RWPE2 (cell line): ENCODE results near the gene CFD.

ENCODE experiments used
- ATAC-seq: fragments of 200-7000 bp; cut with Tn5 transposase; 3 replicates; pipeline ENCODE4 v1.9.1; 2021; ENCODE audit warnings: low read depth
- DNase-seq: peaks from one replicate; pipeline ENCODE4 v3.0.0-alpha.2; 2020; ENCODE audit warnings: low spot score
- H3K27ac ChIP-seq: fragments of 450-650 bp; 2 replicates; pipeline ENCODE4 v1.5.1; 2017; ENCODE audit warnings: mild to moderate bottlenecking; ENCODE audit not compliant: poor library complexity, severe bottlenecking
- H3K27me3 ChIP-seq: fragments of 250-450 bp; sonication (Bioruptor Pico); 2 replicates; pipeline ENCODE4 v1.5.1; 2021; ENCODE audit warnings: mild to moderate bottlenecking, moderate library complexity; ENCODE audit not compliant: insufficient read depth, poor library complexity, severe bottlenecking
- H3K36me3 ChIP-seq: fragments of 250-450 bp; sonication (Bioruptor Pico); 2 replicates; pipeline ENCODE4 v1.5.1; 2020; ENCODE audit warnings: low read depth, mild to moderate bottlenecking, moderate library complexity
- H3K4me1 ChIP-seq: fragments of 250-450 bp; sonication (Bioruptor Pico); 2 replicates; pipeline ENCODE4 v1.5.1; 2021; ENCODE audit warnings: mild to moderate bottlenecking, moderate library complexity; ENCODE audit not compliant: insufficient read depth, poor library complexity, severe bottlenecking
- H3K4me3 ChIP-seq: fragments of 250-450 bp; sonication (Bioruptor Pico); 2 replicates; pipeline ENCODE4 v1.5.1; 2021; ENCODE audit warnings: mild to moderate bottlenecking, moderate library complexity; ENCODE audit not compliant: severe bottlenecking
- H3K9me3 ChIP-seq: fragments of 250-450 bp; sonication (Bioruptor Pico); 2 replicates; pipeline ENCODE4 v1.5.1; 2021; ENCODE audit warnings: mild to moderate bottlenecking, moderate library complexity; ENCODE audit not compliant: severe bottlenecking
- TF ChIP-seq, protein P1 (sequence below): fragments of 450-650 bp; IDR thresholded peaks from one replicate; pipeline ENCODE4 v1.5.1; 2017; ENCODE audit warnings: mild to moderate bottlenecking, moderate library complexity; ENCODE audit not compliant: poor library complexity, severe bottlenecking

CFD gene

GRCh38 chr19:821825-822503 is 37.5 kb upstream of the CFD start, which contains the start of gene PLPPR3:
Gene PLPPR3 (minus strand): TSS chr19:821955. CDS start chr19:821559, 396 bp downstream.
- Histone ChIP-seq H3K36me3 (no peaks in the 10 kb centered on the region), H3K4me1 (no peaks in the 10 kb centered on the region), H3K9me3 (no peaks in the 10 kb centered on the region), H3K27ac (no peak within 1 kb of the TSS), H3K4me3 (no peak within 1 kb of the TSS), H3K27me3 (peaks cover 9% of the 10 kb centered on the region)
- no peak for ATAC-seq
- TF ChIP-seq, protein P1, sequence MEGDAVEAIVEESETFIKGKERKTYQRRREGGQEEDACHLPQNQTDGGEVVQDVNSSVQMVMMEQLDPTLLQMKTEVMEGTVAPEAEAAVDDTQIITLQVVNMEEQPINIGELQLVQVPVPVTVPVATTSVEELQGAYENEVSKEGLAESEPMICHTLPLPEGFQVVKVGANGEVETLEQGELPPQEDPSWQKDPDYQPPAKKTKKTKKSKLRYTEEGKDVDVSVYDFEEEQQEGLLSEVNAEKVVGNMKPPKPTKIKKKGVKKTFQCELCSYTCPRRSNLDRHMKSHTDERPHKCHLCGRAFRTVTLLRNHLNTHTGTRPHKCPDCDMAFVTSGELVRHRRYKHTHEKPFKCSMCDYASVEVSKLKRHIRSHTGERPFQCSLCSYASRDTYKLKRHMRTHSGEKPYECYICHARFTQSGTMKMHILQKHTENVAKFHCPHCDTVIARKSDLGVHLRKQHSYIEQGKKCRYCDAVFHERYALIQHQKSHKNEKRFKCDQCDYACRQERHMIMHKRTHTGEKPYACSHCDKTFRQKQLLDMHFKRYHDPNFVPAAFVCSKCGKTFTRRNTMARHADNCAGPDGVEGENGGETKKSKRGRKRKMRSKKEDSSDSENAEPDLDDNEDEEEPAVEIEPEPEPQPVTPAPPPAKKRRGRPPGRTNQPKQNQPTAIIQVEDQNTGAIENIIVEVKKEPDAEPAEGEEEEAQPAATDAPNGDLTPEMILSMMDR: no peak
- DNase-seq: no peak

DNA sequence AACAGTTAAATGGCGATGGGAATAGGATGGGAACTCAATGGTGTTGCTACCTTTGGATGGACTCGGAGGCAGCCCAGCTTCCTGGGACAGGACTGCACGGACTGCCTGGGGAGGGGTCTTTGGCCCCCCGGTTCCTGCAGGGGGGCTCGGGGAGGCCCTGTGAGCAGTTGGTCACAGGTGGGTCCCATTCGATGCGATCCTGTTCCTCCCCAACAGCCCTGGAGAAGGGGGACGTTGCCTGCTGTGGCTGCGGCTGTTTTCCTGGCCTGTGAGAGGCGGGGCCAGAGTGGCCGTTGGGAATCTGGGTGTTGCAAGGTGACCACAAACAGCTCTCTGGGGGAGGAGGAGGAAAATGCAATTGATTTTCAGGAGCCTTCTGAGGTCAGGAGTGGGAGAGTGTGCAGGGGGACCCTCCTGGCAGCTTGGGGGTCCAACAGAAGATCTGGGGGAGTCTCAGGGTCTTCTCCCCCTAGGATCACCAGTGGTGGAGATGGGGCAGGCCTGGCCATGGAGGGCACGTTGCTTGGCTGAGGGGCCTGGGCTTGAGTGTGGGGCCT is 35.8 kb upstream of the CFD start:
- Histone ChIP-seq H3K4me1 (no peaks in the 10 kb centered on the region), H3K27me3 (peaks cover 9% of the 10 kb centered on the region), H3K27ac (no peak overlapping the region), H3K4me3 (no peak overlapping the region), H3K9me3 (no peaks in the 10 kb centered on the region), H3K36me3 (no peaks in the 10 kb centered on the region)
- ATAC-seq: 0 out of 3 replicates have a peak, but pooled peaks have one; percentile 21
- no peak for DNase-seq
- TF ChIP-seq, protein P1: no peak

DNA sequence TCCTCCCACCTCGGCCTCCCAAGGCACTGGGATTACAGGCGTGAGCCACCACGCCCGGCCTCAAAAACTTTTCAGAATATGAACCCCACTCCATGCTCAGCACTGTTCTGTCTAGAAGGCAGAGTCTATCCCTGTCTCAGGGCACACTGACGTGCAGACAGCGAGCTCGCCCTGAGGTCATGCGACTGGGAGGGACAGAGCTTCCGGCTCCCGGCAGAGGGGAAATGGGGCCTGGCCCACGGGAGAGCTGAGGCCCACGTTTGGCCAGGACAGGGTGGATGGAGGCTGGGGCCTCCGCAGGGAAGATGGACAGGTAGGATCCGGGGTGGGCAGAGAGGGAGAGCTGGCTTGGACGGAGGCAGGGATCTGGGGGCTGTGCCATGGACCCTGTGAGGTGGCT is 34.6 kb upstream of the CFD start:
- peaks cover 9% of the 10 kb centered on the region for H3K27me3 ChIP-seq
- no peak for DNase-seq
- TF ChIP-seq, protein P1: no peak

GRCh38 chr19:825897-826644 is 33.4 kb upstream of the CFD start:
- DNase-seq (no peak), ATAC-seq (no peak)
- Histone ChIP-seq H3K4me1 (no peaks in the 10 kb centered on the region), H3K4me3 (no peak overlapping the region), H3K27ac (no peak overlapping the region), H3K27me3 (peaks cover 9% of the 10 kb centered on the region), H3K36me3 (no peaks in the 10 kb centered on the region), H3K9me3 (no peaks in the 10 kb centered on the region)
- TF ChIP-seq, protein P1: no peak

More for the DNA sequence above, 34.6 kb upstream of the CFD start:
- no peaks in the 10 kb centered on the region for H3K36me3 ChIP-seq
- no peak; the same call in 2 of the 3 replicates for ATAC-seq
- no peak overlapping the region for H3K27ac ChIP-seq
- no peaks in the 10 kb centered on the region for H3K4me1 ChIP-seq
- H3K9me3 ChIP-seq: no peaks in the 10 kb centered on the region
- no peak overlapping the region for H3K4me3 ChIP-seq

- ATAC-seq (no peak), DNase-seq (no peak)
- H3K27me3 ChIP-seq: peaks cover 6% of the 10 kb centered on the region
Observed at GRCh38 chr19:827314-827709, 32.2 kb upstream of the CFD start.

More at GRCh38 chr19:827314-827709, 32.2 kb upstream of the CFD start:
- TF ChIP-seq, protein P1: no peak
- no peaks in the 10 kb centered on the region for H3K4me1 ChIP-seq
- H3K27ac ChIP-seq: no peak overlapping the region
- no peak overlapping the region for H3K4me3 ChIP-seq
- H3K36me3 ChIP-seq: no peaks in the 10 kb centered on the region
- no peaks in the 10 kb centered on the region for H3K9me3 ChIP-seq
